Tibial nerve (tissue), 4 donors: ENCODE measurements around the gene NCK1. TPM values are rescaled to one million over a fixed set of nuclear protein-coding genes. Genes with fewer than 3 reads are reported as not detected.

ENCODE experiments used
- DNase-seq, 2 donors: peaks; one replicate each; pipeline ENCODE4 v3.0.0-alpha.2; 2019; ENCODE audit warnings: low spot score in 2 of 2
- H3K27ac ChIP-seq, 4 donors: fragments of 200-600 bp; sonication (generic) in 3 of 4; one replicate each; pipeline ENCODE4 v1.5.1; 2017 to 2019; ENCODE audit warnings: mild to moderate bottlenecking in 1 of 4
- H3K27me3 ChIP-seq, 2 donors: fragments of 200-600 bp; sonication (generic) in 1 of 2; one replicate each; pipeline versions ENCODE4 v1.5.1 to v1.6.0; 2017 to 2019
- H3K36me3 ChIP-seq, 3 donors: fragments of 200-600 bp; sonication (generic); one replicate each; pipeline ENCODE4 v1.5.1; 2018 to 2019
- H3K4me1 ChIP-seq, 4 donors: fragments of 200-600 bp; sonication (generic) in 3 of 4; one replicate each; pipeline ENCODE4 v1.5.1; 2017 to 2019
- H3K4me3 ChIP-seq, 4 donors: fragments of 200-600 bp; sonication (generic) in 3 of 4; one replicate each; pipeline ENCODE4 v1.5.1; 2017 to 2019; ENCODE audit warnings: mild to moderate bottlenecking in 1 of 4, moderate library complexity in 1 of 4
- H3K9me3 ChIP-seq, 4 donors: fragments of 200-600 bp; sonication (generic) in 3 of 4; one replicate each; pipeline ENCODE4 v1.5.1; 2017 to 2019
- CTCF ChIP-seq, 5 experiments: fragments of 200-600 bp in 3 of 5; fragments of 450-650 bp in 2 of 5; sonication (generic) in 3 of 5; IDR thresholded peaks; one replicate each; pipeline ENCODE4 v1.5.1; 2016 to 2019; ENCODE audit warnings: antibody characterized with exemption in 5 of 5, mild to moderate bottlenecking in 3 of 5, moderate library complexity in 2 of 5
- EP300 ChIP-seq, 2 donors: sonication (generic); formaldehyde crosslinking; IDR thresholded peaks; one replicate each; pipeline ENCODE4 v1.6.1; 2017; ENCODE audit warnings: antibody characterized with exemption in 2 of 2, mild to moderate bottlenecking in 1 of 2
- POLR2A ChIP-seq, 2 donors: fragments of 450-650 bp; IDR thresholded peaks; one replicate each; pipeline ENCODE4 v1.6.1; 2017; ENCODE audit warnings: antibody characterized with exemption in 2 of 2, mild to moderate bottlenecking in 2 of 2, moderate library complexity in 2 of 2
- WGBS, 2 donors: methylation state at CpG; one replicate each; pipeline ENCODE4 v1.1.5; 2018; 5-methylcytosine and 5-hydroxymethylcytosine counted together
- total RNA-seq, 4 donors: library from RNA; depleted of rRNA; stranded (reverse); fragments of >200 nt; gene quantifications; one replicate each; pipeline ENCODE4 v1.1.0, GENCODE V29; 2016

Gene NCK1
- total RNA-seq, 4 donors from 2014 or later = 34.8 to 100 (median 42.2) TPM

GRCh38 chr3:136949708-136950107, 87.7 kb downstream of the NCK1 start:
- Histone ChIP-seq H3K4me1 (peaks cover 0 to 58% (median 10%) of the 10 kb centered on the region in 4 donors), H3K4me3 (no peak overlapping the region), H3K9me3 (no peaks in the 10 kb centered on the region), H3K27me3 (no peaks in the 10 kb centered on the region), H3K36me3 (peaks cover 0 to 11% (median 0%) of the 10 kb centered on the region in 3 donors), H3K27ac (peak overlapping the region in 1 of 4 donors; percentile 45)
- TF ChIP-seq EP300 (IDR thresholded peaks at IDR 0.05) (no peak), CTCF (IDR thresholded peaks at IDR 0.05) (peak in 3 of 5 experiments; percentile 7 to 30 (median 25))
- DNase-seq = no peak
- WGBS, 2 donors = 86 to 90% methylated on average over 2 of the region's 2 CpGs

DNA sequence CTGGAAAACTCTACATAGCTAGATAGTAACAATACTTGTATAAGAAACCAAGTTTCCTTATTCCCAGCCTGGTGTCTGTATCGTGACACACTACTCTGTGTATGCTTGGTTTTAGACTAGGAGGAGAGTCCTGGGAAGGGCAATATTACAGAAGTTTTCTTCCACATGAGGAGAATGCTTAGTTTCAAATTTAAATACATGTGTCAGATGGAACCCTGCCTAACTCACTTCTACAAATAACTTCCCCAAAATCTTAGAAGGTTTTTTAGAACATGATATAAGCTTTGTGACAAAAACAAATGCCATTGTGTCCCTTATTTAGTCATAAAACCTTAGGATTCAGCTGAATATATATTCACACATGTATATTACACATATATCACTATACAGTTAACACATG, 88.6 kb downstream of the NCK1 start:
- H3K27ac ChIP-seq = peak overlapping the region in 1 of 4 donors; percentile 45
- peaks cover 0 to 63% (median 14%) of the 10 kb centered on the region in 4 donors for H3K4me1 ChIP-seq
- no peaks in the 10 kb centered on the region for H3K9me3 ChIP-seq
- peaks cover 0 to 8% (median 0%) of the 10 kb centered on the region in 3 donors for H3K36me3 ChIP-seq
- WGBS, 2 donors = 53 to 70% methylated on average over 1 of the region's 1 CpG
- no peak overlapping the region for H3K4me3 ChIP-seq
- no peak for TF ChIP-seq EP300 (IDR thresholded peaks at IDR 0.05)
- TF ChIP-seq CTCF (IDR thresholded peaks at IDR 0.05) = no peak
- TF ChIP-seq POLR2A (IDR thresholded peaks at IDR 0.05) = no peak
- H3K27me3 ChIP-seq = no peaks in the 10 kb centered on the region
- no peak for DNase-seq

- TF ChIP-seq CTCF (IDR thresholded peaks at IDR 0.05) (no peak), POLR2A (IDR thresholded peaks at IDR 0.05) (no peak), EP300 (IDR thresholded peaks at IDR 0.05) (no peak)
- DNase-seq = no peak
These were observed 90.3 kb downstream of the NCK1 start for GRCh38 chr3:136952292-136952691.

GRCh38 chr3:136954251-136954650, 92.2 kb downstream of the NCK1 start:
- Histone ChIP-seq H3K4me1 (peaks cover 0 to 57% (median 17%) of the 10 kb centered on the region in 4 donors), H3K4me3 (no peak overlapping the region), H3K27ac (no peak overlapping the region), H3K27me3 (no peaks in the 10 kb centered on the region), H3K36me3 (no peaks in the 10 kb centered on the region), H3K9me3 (no peaks in the 10 kb centered on the region)
- DNase-seq = no peak
- WGBS, 2 donors = 88 to 98% methylated on average over 2 of the region's 2 CpGs
- TF ChIP-seq CTCF (IDR thresholded peaks at IDR 0.05) = no peak
- no peak for TF ChIP-seq EP300 (IDR thresholded peaks at IDR 0.05)
- no peak for TF ChIP-seq POLR2A (IDR thresholded peaks at IDR 0.05)

More at GRCh38 chr3:136952292-136952691, 90.3 kb downstream of the NCK1 start:
- H3K4me3 ChIP-seq = no peak overlapping the region
- no peak overlapping the region for H3K27ac ChIP-seq
- H3K27me3 ChIP-seq = no peaks in the 10 kb centered on the region
- peaks cover 0 to 71% (median 17%) of the 10 kb centered on the region in 4 donors for H3K4me1 ChIP-seq
- no peaks in the 10 kb centered on the region for H3K36me3 ChIP-seq
- WGBS, 2 donors = 40% methylated on average over 1 of the region's 1 CpG
- H3K9me3 ChIP-seq = no peaks in the 10 kb centered on the region

- DNase-seq = no peak
- Histone ChIP-seq H3K36me3 (no peaks in the 10 kb centered on the region), H3K4me1 (peaks cover 0 to 48% (median 12%) of the 10 kb centered on the region in 4 donors), H3K4me3 (no peak overlapping the region), H3K27ac (no peak overlapping the region), H3K9me3 (no peaks in the 10 kb centered on the region), H3K27me3 (no peaks in the 10 kb centered on the region)
- no peak for TF ChIP-seq POLR2A (IDR thresholded peaks at IDR 0.05)
- no peak for TF ChIP-seq EP300 (IDR thresholded peaks at IDR 0.05)
- TF ChIP-seq CTCF (IDR thresholded peaks at IDR 0.05) = no peak
- WGBS, 2 donors = 80 to 83% methylated on average over 4 of the region's 4 CpGs
These were observed 93.2 kb downstream of the NCK1 start for GRCh38 chr3:136954980-136955780.
